PC-3 (cell line): ENCODE data around the gene DAO. TPM values are rescaled to one million over a fixed set of nuclear protein-coding genes. Genes with fewer than 3 reads are reported as not detected.
"Not testable (repeated sequence)": the region's sequence is repeated elsewhere in the genome, so short reads cannot be mapped to it uniquely, and the experiment has no call there.

ENCODE experiments used
- ATAC-seq: fragments of 200-7000 bp; cut with Tn5 transposase; 2 replicates; pipeline ENCODE4 v1.9.1; 2020; ENCODE audit warnings: mild to moderate bottlenecking, moderate library complexity
- BruUV-seq: library from RNA; stranded (reverse); fragments of 400-500 nt; replicated peaks from 2 replicates; lab custom pipeline; 2021; lab: Mats Ljungman, UMichigan
- CTCF ChIA-PET: fragments of 300-600 bp; sonication (Branson Sonifier 250); formaldehyde crosslinking; loops from one replicate; lab custom pipeline; 2022; ENCODE audit warnings: antibody characterized with exemption; lab: Charles Lee
- POLR2A ChIA-PET: fragments of 300-600 bp; sonication (Branson Sonifier 250); formaldehyde crosslinking; loops from one replicate; lab custom pipeline; 2022; ENCODE audit warnings: antibody characterized with exemption; ENCODE audit not compliant: unreplicated experiment; lab: Charles Lee
- DNase-seq: peaks from one replicate; pipeline ENCODE4 v3.0.0-alpha.2; 2015
- H2AFZ ChIP-seq: fragments of 300-600 bp; sonication (generic); 2 replicates; pipeline ENCODE4 v1.6.0; 2016; ENCODE audit warnings: antibody characterized with exemption, low read length
- H3F3A ChIP-seq: fragments of 300-600 bp; sonication (generic); one replicate; pipeline ENCODE4 v1.6.0; 2017; ENCODE audit warnings: antibody characterized with exemption, low read length, control low read depth, mild to moderate bottlenecking; ENCODE audit not compliant: unreplicated experiment
- H3K27ac ChIP-seq: fragments of 300-600 bp; sonication (generic); 2 replicates; pipeline ENCODE4 v1.5.1; 2016; ENCODE audit warnings: mild to moderate bottlenecking, low read length
- H3K27me3 ChIP-seq: fragments of 300-600 bp; sonication (generic); 2 replicates; pipeline ENCODE4 v1.6.1; 2016; ENCODE audit warnings: low read length, mixed read lengths
- H3K36me3 ChIP-seq: fragments of 300-600 bp; sonication (generic); 2 replicates; pipeline ENCODE4 v1.6.1; 2016; ENCODE audit warnings: low read depth, mixed run types, low read length, mixed read lengths
- H3K4me1 ChIP-seq: fragments of 300-600 bp; sonication (generic); 2 replicates; pipeline ENCODE4 v1.5.1; 2016; ENCODE audit warnings: low read length; ENCODE audit not compliant: insufficient read depth
- H3K4me2 ChIP-seq: fragments of 300-600 bp; sonication (generic); 2 replicates; pipeline ENCODE4 v1.6.0; 2016; ENCODE audit warnings: low read length
- H3K4me3 ChIP-seq: fragments of 300-600 bp; sonication (generic); 2 replicates; pipeline ENCODE4 v1.5.1; 2016; ENCODE audit warnings: mild to moderate bottlenecking, low read length, mixed read lengths
- H3K79me2 ChIP-seq: fragments of 300-600 bp; sonication (generic); 2 replicates; pipeline ENCODE4 v1.6.1; 2017; ENCODE audit warnings: low read length, mixed read lengths
- H3K9ac ChIP-seq: fragments of 300-600 bp; sonication (generic); 2 replicates; pipeline ENCODE4 v1.6.0; 2016; ENCODE audit warnings: mild to moderate bottlenecking, low read length
- H3K9me2 ChIP-seq: fragments of 300-600 bp; sonication (generic); replicated peaks from 2 replicates; pipeline ENCODE4 v1.6.1; 2016; ENCODE audit warnings: mixed run types, low read length, mixed read lengths
- H3K9me3 ChIP-seq: fragments of 300-600 bp; sonication (generic); 2 replicates; pipeline ENCODE4 v1.6.1; 2016; ENCODE audit warnings: low read length, mixed read lengths
- H4K20me1 ChIP-seq: fragments of 300-600 bp; sonication (generic); 2 replicates; pipeline ENCODE4 v1.6.1; 2016; ENCODE audit warnings: low read length, mixed read lengths
- CTCF ChIP-seq: fragments of 300-600 bp; sonication (generic); conservative IDR thresholded peaks from 2 replicates; pipeline ENCODE4 v1.5.1; 2017; ENCODE audit warnings: antibody characterized with exemption, low read depth, mild to moderate bottlenecking, low read length
- EZH2 ChIP-seq: fragments of 300-600 bp; sonication (generic); IDR thresholded peaks from one replicate; pipeline ENCODE4 v1.6.1; 2017; ENCODE audit warnings: antibody characterized with exemption, mild to moderate bottlenecking, low read length; ENCODE audit not compliant: unreplicated experiment
- EZH2phosphoT487 ChIP-seq: fragments of 300-600 bp; sonication (generic); IDR thresholded peaks from 2 replicates; pipeline ENCODE4 v1.6.1; 2018; ENCODE audit warnings: mild to moderate bottlenecking, antibody characterized with exemption, low read length, borderline replicate concordance
- intact Hi-C: fragments of 100-400 bp; cut with micrococcal nuclease; formaldehyde crosslinking; loops from 2 replicates; pipeline ENCODE4 v1.9.0; 2023
- total RNA-seq: library from RNA; depleted of rRNA; stranded (reverse); fragments of >200 nt; gene quantifications from 2 replicates; pipeline ENCODE4 v1.2.3, GENCODE V29; 2014

DAO gene
- total RNA-seq, 1 experiment from 2014 or later, result not detected

DNA sequence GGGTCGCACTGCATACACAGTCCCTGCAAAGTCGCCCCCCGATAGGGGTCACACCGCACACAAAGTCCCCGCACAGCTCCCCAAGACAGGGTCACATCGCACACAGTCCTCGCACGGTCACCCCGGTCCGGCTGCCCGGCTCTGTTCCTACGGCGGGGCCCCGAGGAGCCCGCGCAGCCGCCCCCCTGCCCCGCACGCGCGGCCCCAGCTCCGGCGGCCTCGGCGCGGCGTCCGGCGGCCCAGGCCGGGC, 22.8 kb upstream of the DAO start:
- intact Hi-C loops, result loop anchor here (5.0 kb wide), 2 partner anchors 125 to 295 kb away; partner anchors contain the start of genes CORO1C, ISCU and SART3
- H4K20me1 ChIP-seq, result peaks cover 7% of the 10 kb centered on the region; the same call in 1 of the 2 replicates
- H3K9ac ChIP-seq, result peak overlapping the region; percentile 89
- H3K27ac ChIP-seq, result peak overlapping the region; percentile 88
- peaks cover 29% of the 10 kb centered on the region for H3K4me1 ChIP-seq
- H2AFZ ChIP-seq, result no peak overlapping the region
- H3K9me2 ChIP-seq, result no peaks in the 10 kb centered on the region
- DNase-seq (no peak), ATAC-seq (no peak)
- H3K4me3 ChIP-seq, result peak overlapping the region; percentile 82
- peaks cover 49% of the 10 kb centered on the region for H3K79me2 ChIP-seq
- BruUV-seq, result no TSS peak
- ChIA-PET POLR2A (interaction anchor here (0.6 to 0.7 kb wide), 4 partner anchors 51 to 233 kb away, joined by 3 read pairs; no protein-coding TSS in a partner anchor), CTCF (interaction anchor here (0.9 kb wide), 1 partner anchor 94 kb away, joined by 3 read pairs; no protein-coding TSS in a partner anchor)
- H3K27me3 ChIP-seq, result no peaks in the 10 kb centered on the region
- no peaks in the 10 kb centered on the region for H3K9me3 ChIP-seq
- peak overlapping the region; percentile 94 for H3K4me2 ChIP-seq
- H3F3A ChIP-seq, result peaks cover 13% of the 10 kb centered on the region
- H3K36me3 ChIP-seq, result peaks cover 8% of the 10 kb centered on the region
- TF ChIP-seq CTCF (no peak), EZH2phosphoT487 (no peak), EZH2 (no peak)

DNA sequence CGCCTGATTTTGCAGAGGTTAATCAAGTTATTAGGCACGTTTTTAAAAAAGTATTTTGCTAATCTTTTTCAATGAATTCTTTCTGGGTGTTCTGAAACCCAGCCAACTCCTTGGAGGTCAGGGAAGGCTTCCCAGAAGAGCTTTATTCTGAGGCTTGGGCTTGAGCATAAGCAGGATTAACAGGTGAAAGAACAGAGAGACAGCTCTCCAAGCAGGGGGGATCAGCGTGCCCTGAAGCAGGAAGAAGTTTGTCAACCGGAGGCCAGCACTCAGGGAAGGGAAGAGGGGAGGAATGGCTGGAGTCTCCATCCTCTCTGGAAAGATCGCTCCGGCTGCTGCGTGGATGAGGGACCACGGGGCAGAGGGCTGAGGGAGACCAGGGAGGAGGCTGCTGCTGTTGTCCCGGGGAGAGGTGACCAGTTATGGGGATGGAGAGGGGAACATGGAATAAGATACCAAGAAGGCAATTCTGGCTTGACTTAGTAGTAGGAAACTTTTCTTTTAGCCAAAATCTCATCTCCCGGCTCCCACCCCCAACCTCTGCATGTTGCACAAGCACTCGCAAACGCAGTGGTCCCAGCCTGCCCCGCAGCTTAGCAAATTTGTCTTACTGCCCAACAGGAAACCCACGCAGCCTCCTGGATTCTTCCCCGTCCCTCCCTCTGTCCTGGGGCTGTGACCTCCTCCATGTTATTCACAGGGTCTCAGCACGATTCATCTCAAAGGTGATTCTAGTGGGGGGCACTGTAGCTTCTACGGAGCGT, 21.4 kb upstream of the DAO start:
- BruUV-seq, result TSS peak; percentile 64
- ATAC-seq, result no peak
- H3K36me3 ChIP-seq, result no peaks in the 10 kb centered on the region
- peak overlapping the region; percentile 63 for H3K4me3 ChIP-seq
- H2AFZ ChIP-seq, result peak overlapping the region; percentile 79; the same call in 1 of the 2 replicates
- peak overlapping the region; percentile 53; the same call in 1 of the 2 replicates for H3K9ac ChIP-seq
- no peaks in the 10 kb centered on the region for H3K9me3 ChIP-seq
- peaks cover 13% of the 10 kb centered on the region for H3F3A ChIP-seq
- H3K4me2 ChIP-seq, result peak overlapping the region; percentile 80
- H3K27me3 ChIP-seq, result no peaks in the 10 kb centered on the region
- H3K79me2 ChIP-seq, result peaks cover 35% of the 10 kb centered on the region
- H4K20me1 ChIP-seq, result peaks cover 7% of the 10 kb centered on the region; the same call in 1 of the 2 replicates
- H3K4me1 ChIP-seq, result peaks cover 29% of the 10 kb centered on the region
- POLR2A ChIA-PET, result no interaction called here
- H3K9me2 ChIP-seq, result no peaks in the 10 kb centered on the region
- CTCF ChIA-PET, result no interaction called here
- H3K27ac ChIP-seq, result no peak overlapping the region
- TF ChIP-seq EZH2 (no peak), CTCF (no peak)
- intact Hi-C loops, result loop anchor here (5.0 kb wide), 2 partner anchors 126 to 296 kb away; partner anchors contain the start of genes CORO1C, ISCU and SART3
- DNase-seq, result no peak

DNA sequence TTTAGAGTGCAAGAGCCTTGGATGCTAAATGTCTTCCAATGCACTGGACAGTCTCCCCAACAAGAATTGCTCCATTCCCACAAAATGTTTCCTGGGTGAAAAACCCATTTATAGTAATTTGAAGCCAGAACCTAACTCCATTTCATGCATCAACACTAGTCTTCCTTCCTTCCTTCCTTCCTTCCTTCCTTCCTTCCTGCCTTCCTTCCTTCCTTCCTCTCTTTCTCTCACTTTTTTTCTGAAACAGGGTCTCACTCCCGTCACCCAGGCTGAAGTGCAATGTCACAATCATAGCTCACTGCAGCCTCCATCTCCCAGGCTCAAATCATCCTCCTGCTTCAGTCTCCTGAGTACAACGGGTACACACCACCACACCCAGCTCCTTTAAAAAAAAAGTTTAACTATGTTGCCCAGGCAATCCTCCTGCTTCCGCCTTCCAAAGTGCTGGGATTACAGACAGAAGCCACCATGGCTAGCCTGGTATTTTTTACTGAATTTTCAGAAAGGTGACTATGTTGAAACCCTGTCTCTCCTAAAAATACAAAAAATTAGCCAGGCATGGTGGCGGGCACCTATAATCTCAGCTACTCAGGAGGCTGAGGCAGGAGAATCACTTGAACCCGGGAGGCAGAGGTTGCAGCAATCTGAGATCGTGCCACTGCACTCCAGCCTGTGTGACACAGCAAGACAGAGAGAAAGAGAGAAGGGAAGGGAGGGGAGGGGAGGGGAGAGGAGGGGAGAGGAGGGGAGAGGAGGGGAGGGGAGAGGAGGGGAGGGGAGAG, 20.6 kb upstream of the DAO start:
- H3K4me1 ChIP-seq, result peaks cover 21% of the 10 kb centered on the region
- BruUV-seq, ATAC-seq: not testable (repeated sequence)

More for the DNA sequence above, 20.6 kb upstream of the DAO start:
- CTCF ChIA-PET, H3F3A ChIP-seq, H3K4me3 ChIP-seq, H3K27ac ChIP-seq, H3K27me3 ChIP-seq, H3K36me3 ChIP-seq, H3K9me2 ChIP-seq, H2AFZ ChIP-seq, H3K9ac ChIP-seq, H3K4me2 ChIP-seq, H4K20me1 ChIP-seq, POLR2A ChIA-PET, DNase-seq, H3K9me3 ChIP-seq: not testable (repeated sequence)
- H3K79me2 ChIP-seq, result peaks cover 27% of the 10 kb centered on the region
- intact Hi-C loops, result loop anchor here (5.0 kb wide), 2 partner anchors 127 to 297 kb away; partner anchors contain the start of genes CORO1C, ISCU and SART3
